ENCODE data around the gene GPR162. TPM values are rescaled to one million over a fixed set of nuclear protein-coding genes. Genes with fewer than 3 reads are reported as not detected.

GPR162 gene
- polyA plus RNA-seq, 1 donor (not counting 4 experiments of a cell fraction or from before 2014, with no cell fraction given) = 0.09 TPM

- no peak for TF ChIP-seq EZH2 (IDR thresholded peaks at IDR 0.05; ENCODE audit: low read length)
- TF ChIP-seq CTCF (optimal IDR thresholded peaks at IDR 0.05 in 1 of 3, IDR thresholded peaks at IDR 0.05 in 1 of 3, conservative IDR thresholded peaks at IDR 0.05 in 1 of 3; ENCODE audit: extremely low read depth in 1 of 3, insufficient read depth in 2 of 3, low read length in 3 of 3) = no peak
- Histone ChIP-seq H3K9me1 (ENCODE audit: control insufficient read depth, extremely low read depth, insufficient read depth, low read length) (no peaks in the 10 kb centered on the region), H3K27ac (ENCODE audit: control insufficient read depth, insufficient read depth, low read length) (no peak overlapping the region), H2AFZ (ENCODE audit: control insufficient read depth, low read length) (no peak overlapping the region), H3K4me2 (ENCODE audit: control insufficient read depth, extremely low read depth, insufficient read depth, low read depth, low read length) (no peak overlapping the region), H3K9ac (ENCODE audit: control insufficient read depth, extremely low read depth, insufficient read depth, low read length) (no peak overlapping the region), H3K27me3 (ENCODE audit: control insufficient read depth, extremely low read depth, insufficient read depth, low read length) (no peaks in the 10 kb centered on the region), H3K4me3 (ENCODE audit: control insufficient read depth in 2 of 3, extremely low read depth in 1 of 3, insufficient read depth in 2 of 3, low read depth in 1 of 3, low read length in 3 of 3) (no peak overlapping the region), H3K36me3 (ENCODE audit: control insufficient read depth in 2 of 2, extremely low read depth in 1 of 2, insufficient read depth in 2 of 2, low read length in 2 of 2) (peaks cover 59 to 66% of the 10 kb centered on the region in 2 experiments), H3K4me1 (ENCODE audit: control insufficient read depth, extremely low read depth, insufficient read depth, low read length) (no peaks in the 10 kb centered on the region), H3K79me2 (ENCODE audit: control insufficient read depth, insufficient read depth, low read length) (peaks cover 7% of the 10 kb centered on the region), H4K20me1 (ENCODE audit: control insufficient read depth, extremely low read depth, insufficient read depth, low read length) (no peaks in the 10 kb centered on the region), H3K9me3 (ENCODE audit: control insufficient read depth, low read depth, low read length) (no peaks in the 10 kb centered on the region)
- FAIRE-seq = no peak
- dilution Hi-C loops (cut with MboI; ENCODE audit: extremely low pct_ligation_motif_present, low sequenced_read_pairs) = no loop called here
- DNase-seq (ENCODE audit: low read depth, low spot score) = no peak
Measured at GRCh38 chr12:6860116-6860515, 38.5 kb downstream of the GPR162 start.

- no peak for TF ChIP-seq EZH2 (IDR thresholded peaks at IDR 0.05; ENCODE audit: low read length)
- no peak for TF ChIP-seq CTCF (optimal IDR thresholded peaks at IDR 0.05 in 1 of 3, IDR thresholded peaks at IDR 0.05 in 1 of 3, conservative IDR thresholded peaks at IDR 0.05 in 1 of 3; ENCODE audit: extremely low read depth in 1 of 3, insufficient read depth in 2 of 3, low read length in 3 of 3)
- no peak overlapping the region for H3K4me3 ChIP-seq (ENCODE audit: control insufficient read depth in 2 of 3, extremely low read depth in 1 of 3, insufficient read depth in 2 of 3, low read depth in 1 of 3, low read length in 3 of 3)
- no peak overlapping the region for H3K9ac ChIP-seq (ENCODE audit: control insufficient read depth, extremely low read depth, insufficient read depth, low read length)
- H3K36me3 ChIP-seq (ENCODE audit: control insufficient read depth in 2 of 2, extremely low read depth in 1 of 2, insufficient read depth in 2 of 2, low read length in 2 of 2) = peaks cover 61 to 65% of the 10 kb centered on the region in 2 experiments
- no peaks in the 10 kb centered on the region for H3K27me3 ChIP-seq (ENCODE audit: control insufficient read depth, extremely low read depth, insufficient read depth, low read length)
- H4K20me1 ChIP-seq (ENCODE audit: control insufficient read depth, extremely low read depth, insufficient read depth, low read length) = no peaks in the 10 kb centered on the region
- FAIRE-seq (no peak), DNase-seq (ENCODE audit: low read depth, low spot score) (no peak)
- no peak overlapping the region for H2AFZ ChIP-seq (ENCODE audit: control insufficient read depth, low read length)
- no peaks in the 10 kb centered on the region for H3K79me2 ChIP-seq (ENCODE audit: control insufficient read depth, insufficient read depth, low read length)
- dilution Hi-C loops (cut with MboI; ENCODE audit: extremely low pct_ligation_motif_present, low sequenced_read_pairs) = no loop called here
- H3K4me2 ChIP-seq (ENCODE audit: control insufficient read depth, extremely low read depth, insufficient read depth, low read depth, low read length) = no peak overlapping the region
- no peaks in the 10 kb centered on the region for H3K9me1 ChIP-seq (ENCODE audit: control insufficient read depth, extremely low read depth, insufficient read depth, low read length)
- no peaks in the 10 kb centered on the region for H3K4me1 ChIP-seq (ENCODE audit: control insufficient read depth, extremely low read depth, insufficient read depth, low read length)
- no peak overlapping the region for H3K27ac ChIP-seq (ENCODE audit: control insufficient read depth, insufficient read depth, low read length)
- no peaks in the 10 kb centered on the region for H3K9me3 ChIP-seq (ENCODE audit: control insufficient read depth, low read depth, low read length)
Measured at GRCh38 chr12:6860942-6861341, 39.3 kb downstream of the GPR162 start.
